Hematopoietic multipotent progenitor cell treated with erythropoietin and hydrocortisone succinate and interleukin-3 and kit ligand, for 8 days (in vitro differentiated cells): ENCODE measurements around the gene EVPL.
A peak's percentile ranks its signal among the peaks of the same experiment; 100 is the strongest.
"Not testable (repeated sequence)": the region's sequence is repeated elsewhere in the genome, so short reads cannot be mapped to it uniquely, and the experiment has no call there.

Source experiments
- DNase-seq: peaks from one replicate; pipeline ENCODE4 v3.0.0-alpha.2; 2015

The EVPL gene

GRCh38 chr17:75996665-75997590 is 30.2 kb downstream of the EVPL start:
- no peak for DNase-seq

GRCh38 chr17:75995385-75995925 is 31.7 kb downstream of the EVPL start:
- DNase-seq, result no peak

GRCh38 chr17:75994802-75995370 is 32.2 kb downstream of the EVPL start:
- DNase-seq, result no peak

GRCh38 chr17:75991396-75991795 is 35.7 kb downstream of the EVPL start:
- no peak for DNase-seq

- peak; percentile 66 for DNase-seq
Observed at GRCh38 chr17:75987041-75987440, 40.1 kb downstream of the EVPL start.

- no peak for DNase-seq
Observed at GRCh38 chr17:75985986-75986385, 41.1 kb downstream of the EVPL start.

- peak; percentile 83 for DNase-seq
Observed at GRCh38 chr17:75983501-75984181, 43.5 kb downstream of the EVPL start.

GRCh38 chr17:75981019-75981615 is 46.0 kb downstream of the EVPL start:
- no peak for DNase-seq

GRCh38 chr17:75980188-75981018 is 46.7 kb downstream of the EVPL start:
- no peak for DNase-seq

GRCh38 chr17:75979705-75980187 is 47.4 kb downstream of the EVPL start:
- no peak for DNase-seq

- peak; percentile 96 for DNase-seq
Observed at GRCh38 chr17:75978938-75979704, 48.0 kb downstream of the EVPL start, which contains the start of the genes ACOX1 and TEN1. Gene ACOX1, minus strand, starts transcription at chr17:75979166. Its CDS starts 93 bp downstream, at chr17:75979073. Gene TEN1, plus strand, starts transcription at chr17:75979240. Its CDS starts 6,953 bp downstream, at chr17:75986193.

- DNase-seq, result peak; percentile 84
Observed at GRCh38 chr17:75976175-75976848, 50.8 kb downstream of the EVPL start.

- no peak for DNase-seq
Observed at GRCh38 chr17:75975757-75976174, 51.3 kb downstream of the EVPL start.

GRCh38 chr17:75975187-75975586 is 51.9 kb downstream of the EVPL start:
- not testable (repeated sequence) for DNase-seq

- DNase-seq, result no peak
Observed at GRCh38 chr17:75970626-75971025, 56.5 kb downstream of the EVPL start.

- DNase-seq, result peak; percentile 66
Observed at GRCh38 chr17:75970011-75970523, 57.0 kb downstream of the EVPL start.

- not testable (repeated sequence) for DNase-seq
Observed at GRCh38 chr17:75969044-75969443, 58.1 kb downstream of the EVPL start.

- DNase-seq, result no peak
Observed at GRCh38 chr17:75965468-75965867, 61.6 kb downstream of the EVPL start.

GRCh38 chr17:75959839-75960511 is 67.1 kb downstream of the EVPL start:
- DNase-seq, result no peak
